Hepatocyte (in vitro differentiated cells): Measurements from ENCODE around the gene ZNF281. TPM values are rescaled to one million over a fixed set of nuclear protein-coding genes. Genes with fewer than 3 reads are reported as not detected.

Source experiments
- DNase-seq: peaks from one replicate; pipeline ENCODE4 v3.0.0-alpha.2; 2016; ENCODE audit warnings: low spot score
- H2AFZ ChIP-seq: fragments of 200-600 bp; sonication (generic); 2 replicates; pipeline ENCODE4 v1.6.0; 2016; ENCODE audit warnings: antibody characterized with exemption, mild to moderate bottlenecking
- H3K27ac ChIP-seq: fragments of 200-600 bp; sonication (generic); 2 replicates; pipeline ENCODE4 v1.5.1; 2016; ENCODE audit warnings: mild to moderate bottlenecking
- H3K27me3 ChIP-seq: fragments of 200-600 bp; sonication (generic); 2 replicates; pipeline ENCODE4 v1.6.1; 2016
- H3K36me3 ChIP-seq: fragments of 200-600 bp; sonication (generic); replicated peaks from 2 replicates; pipeline ENCODE4 v1.5.1; 2016; ENCODE audit warnings: low read depth; ENCODE audit not compliant: insufficient read depth
- H3K4me1 ChIP-seq: fragments of 200-600 bp; sonication (generic); 2 replicates; pipeline ENCODE4 v1.5.1; 2016; ENCODE audit warnings: mild to moderate bottlenecking, moderate library complexity; ENCODE audit not compliant: insufficient read depth
- H3K4me2 ChIP-seq: fragments of 200-600 bp; sonication (generic); 2 replicates; pipeline ENCODE4 v1.6.0; 2016
- H3K4me3 ChIP-seq: fragments of 200-600 bp; sonication (generic); 2 replicates; pipeline ENCODE4 v1.5.1; 2016; ENCODE audit warnings: mild to moderate bottlenecking
- H3K79me2 ChIP-seq: fragments of 200-600 bp; sonication (generic); 2 replicates; pipeline ENCODE4 v1.6.0; 2017; ENCODE audit warnings: mild to moderate bottlenecking
- H3K9me2 ChIP-seq: fragments of 200-600 bp; sonication (generic); replicated peaks from 2 replicates; pipeline ENCODE4 v1.6.0; 2017; ENCODE audit warnings: mild to moderate bottlenecking; ENCODE audit not compliant: insufficient read depth
- H3K9me3 ChIP-seq: fragments of 200-600 bp; sonication (generic); 2 replicates; pipeline ENCODE4 v1.5.1; 2016; ENCODE audit warnings: low read depth, mild to moderate bottlenecking
- H4K20me1 ChIP-seq: fragments of 200-600 bp; sonication (generic); 2 replicates; pipeline ENCODE4 v1.6.0; 2016; ENCODE audit warnings: mild to moderate bottlenecking; ENCODE audit not compliant: insufficient read depth, poor library complexity, severe bottlenecking
- CTCF ChIP-seq: fragments of 200-600 bp; sonication (generic); IDR thresholded peaks from 2 replicates; pipeline ENCODE4 v1.5.1; 2016; ENCODE audit warnings: antibody characterized with exemption, mild to moderate bottlenecking; ENCODE audit not compliant: poor library complexity
- EZH2 ChIP-seq: fragments of 200-600 bp; sonication (generic); IDR thresholded peaks from 2 replicates; pipeline ENCODE4 v1.6.1; 2016; ENCODE audit warnings: antibody characterized with exemption, mild to moderate bottlenecking, borderline replicate concordance
- EZH2phosphoT487 ChIP-seq: fragments of 200-600 bp; sonication (generic); IDR thresholded peaks from one replicate; pipeline ENCODE4 v1.6.1; 2018; ENCODE audit warnings: antibody characterized with exemption, mild to moderate bottlenecking, low read depth, moderate library complexity; ENCODE audit not compliant: unreplicated experiment, severe bottlenecking
- WGBS: methylation state at CpG from one replicate; pipeline ENCODE4 v1.1.6; 2016; ENCODE audit warnings: low lambda C conversion rate; ENCODE audit errors: missing lambda C conversion rate; 5-methylcytosine and 5-hydroxymethylcytosine counted together
- polyA plus RNA-seq: library from polyadenylated mRNA; unstranded; fragments of >200 nt; fragmentation: Nextera tagmentation; extraction: Ambion mirVana; gene quantifications from 2 replicates; pipeline ENCODE4 v1.2.1, GENCODE V29; 2016
- total RNA-seq: library from RNA; depleted of rRNA; stranded (reverse); fragments of >200 nt; gene quantifications from 2 replicates; pipeline ENCODE4 v1.2.3, GENCODE V29; 2014

The ZNF281 gene
- total and polyA plus RNA-seq, 2 experiments from 2014 or later: 19.2 to 26.6 TPM

GRCh38 chr1:200388791-200389190, 21.0 kb downstream of the ZNF281 start:
- no peak overlapping the region for H3K4me2 ChIP-seq
- TF ChIP-seq CTCF: no peak
- no peak for TF ChIP-seq EZH2phosphoT487
- TF ChIP-seq EZH2: no peak
- no peak overlapping the region for H3K27ac ChIP-seq
- no peaks in the 10 kb centered on the region for H3K27me3 ChIP-seq
- no peaks in the 10 kb centered on the region for H3K9me3 ChIP-seq
- no peaks in the 10 kb centered on the region for H3K4me1 ChIP-seq
- H4K20me1 ChIP-seq: no peaks in the 10 kb centered on the region
- no peaks in the 10 kb centered on the region for H3K36me3 ChIP-seq
- H2AFZ ChIP-seq: no peak overlapping the region
- no peaks in the 10 kb centered on the region for H3K9me2 ChIP-seq
- H3K4me3 ChIP-seq: no peak overlapping the region
- no peaks in the 10 kb centered on the region for H3K79me2 ChIP-seq
- WGBS: 65% methylated on average over 1 of the region's 1 CpG
- no peak for DNase-seq

- Histone ChIP-seq H2AFZ (no peak overlapping the region), H3K4me2 (no peak overlapping the region), H3K9me2 (no peaks in the 10 kb centered on the region), H3K36me3 (no peaks in the 10 kb centered on the region), H4K20me1 (no peaks in the 10 kb centered on the region), H3K79me2 (no peaks in the 10 kb centered on the region), H3K9me3 (no peaks in the 10 kb centered on the region), H3K27me3 (no peaks in the 10 kb centered on the region), H3K4me3 (no peak overlapping the region), H3K4me1 (no peaks in the 10 kb centered on the region), H3K27ac (no peak overlapping the region)
- no peak for TF ChIP-seq EZH2
- TF ChIP-seq CTCF: no peak
- TF ChIP-seq EZH2phosphoT487: no peak
- WGBS: 93% methylated on average over 4 of the region's 4 CpGs
- no peak for DNase-seq
Measured at GRCh38 chr1:200386416-200386815, 23.4 kb downstream of the ZNF281 start.

- Histone ChIP-seq H4K20me1 (no peaks in the 10 kb centered on the region), H3K4me2 (no peak overlapping the region), H3K27ac (no peak overlapping the region), H3K4me3 (no peak overlapping the region), H3K36me3 (no peaks in the 10 kb centered on the region), H3K79me2 (no peaks in the 10 kb centered on the region), H3K9me2 (no peaks in the 10 kb centered on the region), H3K9me3 (no peaks in the 10 kb centered on the region), H3K4me1 (peaks cover 3% of the 10 kb centered on the region), H2AFZ (no peak overlapping the region), H3K27me3 (no peaks in the 10 kb centered on the region)
- TF ChIP-seq EZH2 (no peak), EZH2phosphoT487 (no peak), CTCF (no peak)
- no peak for DNase-seq
- WGBS: 92% methylated on average over 11 of the region's 11 CpGs
Measured at GRCh38 chr1:200384818-200385390, 24.9 kb downstream of the ZNF281 start.
